B cell (primary cell): ENCODE data around the gene LRIT1. TPM values are rescaled to one million over a fixed set of nuclear protein-coding genes. Genes with fewer than 3 reads are reported as not detected.

Experiments
- ATAC-seq: fragments of 200-7000 bp; cut with Tn5 transposase; one replicate; pipeline ENCODE4 v1.10.0; 2021; ENCODE audit warnings: low read depth, mild to moderate bottlenecking, moderate number of reproducible peaks, moderate library complexity
- CTCF ChIA-PET: fragments of 350-600 bp; sonication (Branson Sonifier 250); formaldehyde crosslinking; loops from one replicate; lab custom pipeline; 2021; ENCODE audit warnings: antibody characterized with exemption, inconsistent platforms; lab: Charles Lee
- POLR2A ChIA-PET: fragments of 350-600 bp; sonication (Branson Sonifier 250); formaldehyde crosslinking; loops from one replicate; lab custom pipeline; 2021; ENCODE audit warnings: antibody characterized with exemption; lab: Charles Lee
- DNase-seq: peaks from one replicate; pipeline ENCODE4 v3.0.0; 2013
- H2AFZ ChIP-seq: 2 replicates; pipeline ENCODE4 v1.6.1; 2012; ENCODE audit warnings: mild to moderate bottlenecking, low read depth, low read length; ENCODE audit not compliant: insufficient read depth, poor library complexity, severe bottlenecking
- H3K27ac ChIP-seq, 2 donors: 1 replicate in 1 of 2; 2 replicates in 1 of 2; pipeline ENCODE4 v1.5.1; 2012 to 2013; ENCODE audit warnings: low read length in 2 of 2, mild to moderate bottlenecking in 2 of 2, moderate library complexity in 1 of 2
- H3K27me3 ChIP-seq, 4 experiments: fragments of 200-600 bp in 1 of 4; sonication (generic) in 1 of 4; replicated peaks in 1 of 4; 1 replicate in 2 of 4; 2 replicates in 2 of 4; pipeline versions ENCODE4 v1.6.1 to v1.7.0; 2013 to 2016; ENCODE audit warnings: low read length in 3 of 4, mild to moderate bottlenecking in 2 of 4, mixed read lengths in 1 of 4, moderate library complexity in 1 of 4; ENCODE audit not compliant: insufficient read depth in 4 of 4, control insufficient read depth in 3 of 4; ENCODE audit errors: control extremely low read depth in 1 of 4
- H3K36me3 ChIP-seq, 2 experiments: replicated peaks in 1 of 2; 1 replicate in 1 of 2; 2 replicates in 1 of 2; pipeline versions ENCODE4 v1.6.1 to v1.7.1; 2013; ENCODE audit warnings: low read length in 1 of 2; ENCODE audit not compliant: insufficient read depth in 2 of 2, control insufficient read depth in 1 of 2; ENCODE audit errors: control extremely low read depth in 1 of 2, extremely low read depth in 1 of 2
- H3K4me1 ChIP-seq, 2 donors: fragments of 200-600 bp in 1 of 2; sonication (generic) in 1 of 2; 1 replicate in 1 of 2; 2 replicates in 1 of 2; pipeline versions ENCODE4 v1.5.1 to v1.6.1; 2013 to 2017; ENCODE audit warnings: low read length in 2 of 2; ENCODE audit not compliant: control insufficient read depth in 2 of 2, insufficient read depth in 2 of 2
- H3K4me2 ChIP-seq: replicated peaks from 2 replicates; pipeline ENCODE3; 2012; ENCODE audit warnings: mild to moderate bottlenecking, low read depth, low read length; ENCODE audit not compliant: poor library complexity, severe bottlenecking
- H3K4me3 ChIP-seq, 5 experiments: fragments of 200-600 bp in 1 of 5; sonication (generic) in 1 of 5; 1 replicate in 3 of 5; 2 replicates in 2 of 5; pipeline versions ENCODE4 v1.5.1 to v1.7.0; 2011 to 2016; ENCODE audit warnings: low read length in 4 of 5, mild to moderate bottlenecking in 4 of 5, low read depth in 2 of 5, control low read depth in 1 of 5, moderate library complexity in 1 of 5; ENCODE audit not compliant: insufficient read depth in 1 of 5; ENCODE audit errors: control extremely low read depth in 1 of 5, extremely low read depth in 1 of 5
- H3K79me2 ChIP-seq: fragments of 200-600 bp; sonication (generic); one replicate; pipeline ENCODE4 v1.6.0; 2016; ENCODE audit warnings: low read length; ENCODE audit not compliant: control insufficient read depth, insufficient read depth
- H3K9ac ChIP-seq: fragments of 200-600 bp; sonication (generic); 2 replicates; pipeline ENCODE4 v1.6.1; 2017; ENCODE audit warnings: mild to moderate bottlenecking, low read length, moderate library complexity
- H3K9me3 ChIP-seq, 3 donors: one replicate each; pipeline versions ENCODE4 v1.6.1 to v1.7.1; 2013; ENCODE audit warnings: low read length in 2 of 3; ENCODE audit not compliant: control insufficient read depth in 2 of 3, insufficient read depth in 1 of 3; ENCODE audit errors: control extremely low read depth in 1 of 3
- H4K20me1 ChIP-seq: 2 replicates; pipeline ENCODE4 v1.6.0; 2012; ENCODE audit warnings: mild to moderate bottlenecking, low read length; ENCODE audit not compliant: insufficient read depth, control insufficient read depth, poor library complexity, severe bottlenecking
- H3K27ac Mint-ChIP-seq: one replicate; pipeline ENCODE4 v1.8.0; 2021; ENCODE audit warnings: mixed read lengths
- H3K27me3 Mint-ChIP-seq: one replicate; pipeline ENCODE4 v1.8.0; 2021; ENCODE audit warnings: mixed read lengths
- H3K4me1 Mint-ChIP-seq: one replicate; pipeline ENCODE4 v1.8.0; 2021; ENCODE audit warnings: mixed read lengths
- H3K4me3 Mint-ChIP-seq: one replicate; pipeline ENCODE4 v1.8.0; 2021; ENCODE audit warnings: mixed read lengths
- H3K9me3 Mint-ChIP-seq: one replicate; pipeline ENCODE4 v1.8.0; 2022; ENCODE audit warnings: mixed read lengths; ENCODE audit not compliant: insufficient read depth
- CTCF ChIP-seq: fragments of 200-600 bp; IDR thresholded peaks from one replicate; pipeline ENCODE4 v1.8.0; 2022; ENCODE audit warnings: antibody characterized with exemption, mild to moderate bottlenecking
- EZH2 ChIP-seq: IDR thresholded peaks from 2 replicates; pipeline ENCODE4 v1.6.1; 2012; ENCODE audit warnings: borderline replicate concordance, low read depth, mild to moderate bottlenecking, moderate library complexity, low read length; ENCODE audit not compliant: insufficient read depth, poor library complexity, severe bottlenecking
- WGBS: methylation state at CpG from one replicate; pipeline ENCODE4 v1.1.5; 2013; ENCODE audit warnings: missing lambda C conversion rate; ENCODE audit not compliant: insufficient coverage; 5-methylcytosine and 5-hydroxymethylcytosine counted together
- intact Hi-C: fragments of 100-400 bp; cut with micrococcal nuclease; formaldehyde crosslinking; loops from one replicate; pipeline ENCODE4 v1.10.0; 2022
- polyA plus RNA-seq: library from polyadenylated mRNA; depleted of rRNA; stranded (reverse); fragments of >200 nt; gene quantifications from 2 replicates; pipeline ENCODE4 v1.2.3, GENCODE V29; 2012
- total RNA-seq, 2 donors: library from RNA; stranded (reverse); fragments of 120-200 nt in 1 of 2; gene quantifications; 1 replicate in 1 of 2; 2 replicates in 1 of 2; pipeline versions ENCODE4 v1.2.3 to v1.2.4, GENCODE V29; 2013 to 2022

The LRIT1 gene
- total and polyA plus RNA-seq, 2 donors (not counting 1 experiment from before 2014, with no cell fraction given) = not detected

GRCh38 chr10:84247496-84247895, 6.2 kb upstream of the LRIT1 start:
- Mint-ChIP-seq H3K27ac (no peak overlapping the region), H3K4me1 (no peaks in the 10 kb centered on the region), H3K4me3 (no peak overlapping the region), H3K27me3 (peaks cover 3% of the 10 kb centered on the region), H3K9me3 (no peaks in the 10 kb centered on the region)
- DNase-seq = no peak
- CTCF ChIA-PET = no interaction called here
- Histone ChIP-seq H3K36me3 (no peaks in the 10 kb centered on the region), H4K20me1 (no peaks in the 10 kb centered on the region), H3K9ac (no peak overlapping the region), H3K4me2 (no peak overlapping the region), H3K4me1 (no peaks in the 10 kb centered on the region), H2AFZ (no peak overlapping the region), H3K4me3 (no peak overlapping the region), H3K27me3 (no peaks in the 10 kb centered on the region), H3K79me2 (no peaks in the 10 kb centered on the region), H3K9me3 (peaks cover 0 to 4% (median 3%) of the 10 kb centered on the region in 3 donors), H3K27ac (no peak overlapping the region)
- POLR2A ChIA-PET = no interaction called here
- intact Hi-C loops = no loop called here
- WGBS = 89% methylated on average over 6 of the region's 6 CpGs
- ATAC-seq = no peak
- no peak for TF ChIP-seq EZH2
- TF ChIP-seq CTCF = no peak

GRCh38 chr10:84244651-84245270, 3.4 kb upstream of the LRIT1 start, which contains the start of gene RGR:
Gene RGR, plus strand, starts transcription at chr10:84245053. Its CDS starts 38 bp downstream, at chr10:84245091.
- no peak within 1 kb of the TSS for H2AFZ ChIP-seq
- no peaks in the 10 kb centered on the region for H4K20me1 ChIP-seq
- TF ChIP-seq CTCF (no peak), EZH2 (no peak)
- Mint-ChIP-seq H3K4me3 (no peak within 1 kb of the TSS), H3K27me3 (peaks cover 3% of the 10 kb centered on the region), H3K27ac (no peak within 1 kb of the TSS), H3K4me1 (no peaks in the 10 kb centered on the region), H3K9me3 (no peaks in the 10 kb centered on the region)
- ChIA-PET CTCF (no interaction called here), POLR2A (no interaction called here)
- H3K4me2 ChIP-seq = no peak within 1 kb of the TSS
- no peaks in the 10 kb centered on the region for H3K79me2 ChIP-seq
- no peak within 1 kb of the TSS for H3K9ac ChIP-seq
- no peaks in the 10 kb centered on the region for H3K36me3 ChIP-seq
- ATAC-seq (no peak), DNase-seq (no peak)
- no peak within 1 kb of the TSS for H3K4me3 ChIP-seq
- no peak within 1 kb of the TSS for H3K27ac ChIP-seq
- H3K27me3 ChIP-seq = peaks cover 0 to under 1% (median 0%) of the 10 kb centered on the region in 4 experiments
- WGBS = 67% methylated on average over 9 of the region's 9 CpGs
- intact Hi-C loops = no loop called here
- H3K9me3 ChIP-seq = no peaks in the 10 kb centered on the region
- H3K4me1 ChIP-seq = no peaks in the 10 kb centered on the region
